Keratinocyte (primary cell): Measurements from ENCODE around the gene RUNX1. TPM values are rescaled to one million over a fixed set of nuclear protein-coding genes. Genes with fewer than 3 reads are reported as not detected.

ENCODE experiments used
- DNase-seq: peaks from one replicate; pipeline ENCODE4 v3.0.0-alpha.2; 2011; ENCODE audit warnings: low read depth, missing footprints, low spot score
- FAIRE-seq: peaks from 2 replicates; lab custom pipeline; 2011; peaks lifted over from hg19 to GRCh38; lab: Jason Lieb, UNC
- H2AFZ ChIP-seq: 2 replicates; pipeline ENCODE4 v1.6.0; 2012; ENCODE audit warnings: low read length, control low read depth, inconsistent platforms; ENCODE audit not compliant: control insufficient read depth
- H3K27ac ChIP-seq: 2 replicates; pipeline ENCODE4 v1.5.1; 2011; ENCODE audit warnings: low read length; ENCODE audit not compliant: control insufficient read depth, insufficient read depth
- H3K27me3 ChIP-seq: 3 replicates; pipeline ENCODE4 v1.6.0; 2011; ENCODE audit warnings: low read length; ENCODE audit not compliant: control insufficient read depth, insufficient read depth; ENCODE audit errors: extremely low read depth
- H3K36me3 ChIP-seq, 2 experiments: 2 replicates in 1 of 2; 3 replicates in 1 of 2; pipeline ENCODE4 v1.5.1; 2011; ENCODE audit warnings: low read length in 2 of 2, mild to moderate bottlenecking in 1 of 2; ENCODE audit not compliant: control insufficient read depth in 2 of 2, insufficient read depth in 2 of 2; ENCODE audit errors: extremely low read depth in 1 of 2
- H3K4me1 ChIP-seq: 3 replicates; pipeline ENCODE4 v1.5.1; 2011; ENCODE audit warnings: low read length; ENCODE audit not compliant: control insufficient read depth, insufficient read depth; ENCODE audit errors: extremely low read depth
- H3K4me2 ChIP-seq: 3 replicates; pipeline ENCODE4 v1.6.0; 2011; ENCODE audit warnings: low read depth, low read length; ENCODE audit not compliant: control insufficient read depth, insufficient read depth; ENCODE audit errors: extremely low read depth
- H3K4me3 ChIP-seq, 3 experiments: fragments of 200-600 bp in 1 of 3; sonication (generic) in 1 of 3; 2 replicates in 2 of 3; 3 replicates in 1 of 3; pipeline ENCODE4 v1.5.1; 2011 to 2016; ENCODE audit warnings: low read length in 3 of 3, mild to moderate bottlenecking in 3 of 3, control low read depth in 2 of 3, inconsistent platforms in 1 of 3, low read depth in 1 of 3, mixed read lengths in 1 of 3, mixed run types in 1 of 3, moderate library complexity in 1 of 3; ENCODE audit not compliant: control insufficient read depth in 2 of 3, insufficient read depth in 2 of 3; ENCODE audit errors: extremely low read depth in 1 of 3
- H3K79me2 ChIP-seq: 2 replicates; pipeline ENCODE4 v1.6.0; 2012; ENCODE audit warnings: low read length; ENCODE audit not compliant: control insufficient read depth, insufficient read depth
- H3K9ac ChIP-seq: 3 replicates; pipeline ENCODE4 v1.6.0; 2011; ENCODE audit warnings: low read length; ENCODE audit not compliant: control insufficient read depth, insufficient read depth; ENCODE audit errors: extremely low read depth
- H3K9me1 ChIP-seq: 3 replicates; pipeline ENCODE4 v1.6.0; 2011; ENCODE audit warnings: low read length; ENCODE audit not compliant: control insufficient read depth, insufficient read depth; ENCODE audit errors: extremely low read depth
- H3K9me3 ChIP-seq: 2 replicates; pipeline ENCODE4 v1.5.1; 2012; ENCODE audit warnings: low read depth, low read length; ENCODE audit not compliant: control insufficient read depth
- H4K20me1 ChIP-seq: 3 replicates; pipeline ENCODE4 v1.6.0; 2011; ENCODE audit warnings: low read length; ENCODE audit not compliant: control insufficient read depth, insufficient read depth; ENCODE audit errors: extremely low read depth
- EZH2 ChIP-seq: IDR thresholded peaks from one replicate; pipeline ENCODE4 v1.6.1; 2012; ENCODE audit warnings: inconsistent platforms, mild to moderate bottlenecking, low read length, moderate library complexity
- dilution Hi-C: fragments of 300-500 bp; cut with MboI; formaldehyde crosslinking; loops from one replicate; pipeline ENCODE4 v1.7.0; 2020; ENCODE audit warnings: low sequenced_read_pairs; ENCODE audit not compliant: extremely low pct_ligation_motif_present
- polyA plus RNA-seq, 5 experiments: library from polyadenylated mRNA; depleted of rRNA in 3 of 5; stranded (reverse) in 3 of 5; stranded (forward) in 1 of 5; unstranded in 1 of 5; fragments of >200 nt; gene quantifications; 1 replicate in 1 of 5; 2 replicates in 3 of 5; 3 replicates in 1 of 5; pipeline versions ENCODE4 v1.2.1 to v1.2.3, GENCODE V29; 2011 to 2012; ENCODE audit warnings: missing spikeins in 2 of 5, low read depth in 1 of 5, low replicate concordance in 1 of 5
- TF ChIP-seq, protein P1 (sequence below), 3 experiments: IDR thresholded peaks in 1 of 3; conservative IDR thresholded peaks in 1 of 3; optimal IDR thresholded peaks in 1 of 3; 2 replicates in 2 of 3; 3 replicates in 1 of 3; pipeline versions ENCODE3 to v1.5.1; 2011; ENCODE audit warnings: low read length in 3 of 3, mild to moderate bottlenecking in 3 of 3, moderate library complexity in 2 of 3, control low read depth in 1 of 3, inconsistent platforms in 1 of 3; ENCODE audit not compliant: insufficient read depth in 2 of 3; ENCODE audit errors: extremely low read depth in 1 of 3

The RUNX1 gene
- polyA plus RNA-seq, 1 donor (not counting 4 experiments of a cell fraction or from before 2014, with no cell fraction given): 44.9 TPM

DNA sequence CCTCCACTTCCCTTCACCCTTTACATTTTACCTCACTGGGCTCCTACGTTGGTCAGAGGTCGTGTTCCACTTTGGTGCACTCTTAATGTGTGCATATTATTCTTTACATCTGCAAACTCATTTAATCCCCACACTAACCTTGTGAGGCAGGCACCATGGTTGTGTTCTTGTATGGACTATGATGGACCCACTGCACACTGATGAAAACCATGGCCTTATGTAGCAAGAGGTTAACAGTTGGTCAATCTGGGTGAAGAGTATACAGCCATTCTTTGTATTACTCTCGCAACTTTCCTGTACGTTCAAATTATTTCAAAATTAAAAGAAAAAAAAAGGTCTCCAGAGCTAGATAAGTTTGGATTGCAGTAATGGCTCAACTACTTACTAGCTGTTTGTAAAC is 78.5 kb downstream of the RUNX1 start:
- H3K36me3 ChIP-seq: no peaks in the 10 kb centered on the region
- no peaks in the 10 kb centered on the region for H4K20me1 ChIP-seq
- dilution Hi-C loops: no loop called here
- H3K79me2 ChIP-seq: no peaks in the 10 kb centered on the region
- no peak overlapping the region for H3K9ac ChIP-seq
- H3K27me3 ChIP-seq: no peaks in the 10 kb centered on the region
- peaks cover 5% of the 10 kb centered on the region for H3K4me1 ChIP-seq
- H3K27ac ChIP-seq: no peak overlapping the region
- no peaks in the 10 kb centered on the region for H3K9me3 ChIP-seq
- DNase-seq: no peak
- TF ChIP-seq, protein P1, sequence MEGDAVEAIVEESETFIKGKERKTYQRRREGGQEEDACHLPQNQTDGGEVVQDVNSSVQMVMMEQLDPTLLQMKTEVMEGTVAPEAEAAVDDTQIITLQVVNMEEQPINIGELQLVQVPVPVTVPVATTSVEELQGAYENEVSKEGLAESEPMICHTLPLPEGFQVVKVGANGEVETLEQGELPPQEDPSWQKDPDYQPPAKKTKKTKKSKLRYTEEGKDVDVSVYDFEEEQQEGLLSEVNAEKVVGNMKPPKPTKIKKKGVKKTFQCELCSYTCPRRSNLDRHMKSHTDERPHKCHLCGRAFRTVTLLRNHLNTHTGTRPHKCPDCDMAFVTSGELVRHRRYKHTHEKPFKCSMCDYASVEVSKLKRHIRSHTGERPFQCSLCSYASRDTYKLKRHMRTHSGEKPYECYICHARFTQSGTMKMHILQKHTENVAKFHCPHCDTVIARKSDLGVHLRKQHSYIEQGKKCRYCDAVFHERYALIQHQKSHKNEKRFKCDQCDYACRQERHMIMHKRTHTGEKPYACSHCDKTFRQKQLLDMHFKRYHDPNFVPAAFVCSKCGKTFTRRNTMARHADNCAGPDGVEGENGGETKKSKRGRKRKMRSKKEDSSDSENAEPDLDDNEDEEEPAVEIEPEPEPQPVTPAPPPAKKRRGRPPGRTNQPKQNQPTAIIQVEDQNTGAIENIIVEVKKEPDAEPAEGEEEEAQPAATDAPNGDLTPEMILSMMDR (optimal IDR thresholded peaks at IDR 0.05 in 1 of 3, IDR thresholded peaks at IDR 0.05 in 1 of 3, conservative IDR thresholded peaks at IDR 0.05 in 1 of 3; ENCODE audit: extremely low read depth in 1 of 3, insufficient read depth in 2 of 3, low read length in 3 of 3): no peak
- TF ChIP-seq EZH2: no peak
- H3K9me1 ChIP-seq: no peaks in the 10 kb centered on the region
- no peak overlapping the region for H2AFZ ChIP-seq
- FAIRE-seq: no peak
- H3K4me2 ChIP-seq: no peak overlapping the region
- no peak overlapping the region for H3K4me3 ChIP-seq

GRCh38 chr21:34970167-34970500 is 79.0 kb downstream of the RUNX1 start:
- Histone ChIP-seq H3K27ac (no peak overlapping the region), H3K4me3 (no peak overlapping the region), H3K9me1 (no peaks in the 10 kb centered on the region), H3K36me3 (no peaks in the 10 kb centered on the region), H3K4me1 (peaks cover 5% of the 10 kb centered on the region), H3K9ac (no peak overlapping the region), H3K79me2 (no peaks in the 10 kb centered on the region), H4K20me1 (no peaks in the 10 kb centered on the region), H3K4me2 (no peak overlapping the region), H3K9me3 (no peaks in the 10 kb centered on the region), H3K27me3 (no peaks in the 10 kb centered on the region), H2AFZ (no peak overlapping the region)
- dilution Hi-C loops: no loop called here
- DNase-seq: no peak
- FAIRE-seq: no peak
- TF ChIP-seq, protein P1 (optimal IDR thresholded peaks at IDR 0.05 in 1 of 3, IDR thresholded peaks at IDR 0.05 in 1 of 3, conservative IDR thresholded peaks at IDR 0.05 in 1 of 3; ENCODE audit: extremely low read depth in 1 of 3, insufficient read depth in 2 of 3, low read length in 3 of 3): no peak
- no peak for TF ChIP-seq EZH2
